SH-SY5Y (cell line): ENCODE measurements around the gene OAS3.

Experiments used
- GATA2 ChIP-seq: IDR thresholded peaks from 2 replicates; pipeline ENCODE4 v1.6.1; 2011; ENCODE audit warnings: mild to moderate bottlenecking, low read depth, low read length
- GATA3 ChIP-seq: IDR thresholded peaks from 2 replicates; pipeline ENCODE4 v1.6.1; 2011; ENCODE audit warnings: low read depth, mild to moderate bottlenecking, low read length, moderate library complexity

OAS3 gene

DNA sequence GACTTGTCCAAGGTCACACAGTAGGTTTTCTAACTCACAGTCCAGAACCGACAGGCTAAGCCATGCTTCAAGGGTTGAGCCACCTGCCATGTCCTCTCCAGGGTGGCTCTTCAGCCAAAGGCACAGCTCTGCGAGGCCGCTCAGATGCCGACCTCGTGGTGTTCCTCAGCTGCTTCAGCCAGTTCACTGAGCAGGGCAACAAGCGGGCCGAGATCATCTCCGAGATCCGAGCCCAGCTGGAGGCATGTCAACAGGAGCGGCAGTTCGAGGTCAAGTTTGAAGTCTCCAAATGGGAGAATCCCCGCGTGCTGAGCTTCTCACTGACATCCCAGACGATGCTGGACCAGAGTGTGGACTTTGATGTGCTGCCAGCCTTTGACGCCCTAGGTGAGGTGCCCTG is 27.4 kb downstream of the OAS3 start:
- TF ChIP-seq GATA2 (no peak), GATA3 (no peak)

DNA sequence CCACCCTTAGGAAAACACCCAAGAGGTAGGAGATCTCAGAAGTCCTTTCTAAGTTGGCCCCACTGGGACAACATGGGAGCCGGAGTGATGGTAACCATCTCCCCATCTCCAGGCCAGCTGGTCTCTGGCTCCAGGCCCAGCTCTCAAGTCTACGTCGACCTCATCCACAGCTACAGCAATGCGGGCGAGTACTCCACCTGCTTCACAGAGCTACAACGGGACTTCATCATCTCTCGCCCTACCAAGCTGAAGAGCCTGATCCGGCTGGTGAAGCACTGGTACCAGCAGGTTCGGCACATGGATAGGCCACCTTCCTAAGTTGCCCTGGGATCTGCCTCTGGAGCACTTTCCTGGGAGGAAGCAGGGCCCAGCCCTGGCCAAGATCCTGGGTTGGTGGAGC is 29.0 kb downstream of the OAS3 start:
- TF ChIP-seq GATA2 (no peak), GATA3 (no peak)

DNA sequence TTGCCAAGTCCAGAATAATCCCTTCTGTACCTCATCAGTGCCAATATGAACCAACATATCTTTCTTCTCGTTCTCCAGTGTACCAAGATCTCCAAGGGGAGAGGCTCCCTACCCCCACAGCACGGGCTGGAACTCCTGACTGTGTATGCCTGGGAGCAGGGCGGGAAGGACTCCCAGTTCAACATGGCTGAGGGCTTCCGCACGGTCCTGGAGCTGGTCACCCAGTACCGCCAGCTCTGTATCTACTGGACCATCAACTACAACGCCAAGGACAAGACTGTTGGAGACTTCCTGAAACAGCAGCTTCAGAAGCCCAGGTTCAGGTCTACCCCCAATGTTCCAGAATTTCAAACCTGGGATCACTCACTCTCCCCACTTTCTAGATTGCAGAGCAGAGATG is 29.6 kb downstream of the OAS3 start:
- TF ChIP-seq GATA3: no peak
- TF ChIP-seq GATA2: no peak

DNA sequence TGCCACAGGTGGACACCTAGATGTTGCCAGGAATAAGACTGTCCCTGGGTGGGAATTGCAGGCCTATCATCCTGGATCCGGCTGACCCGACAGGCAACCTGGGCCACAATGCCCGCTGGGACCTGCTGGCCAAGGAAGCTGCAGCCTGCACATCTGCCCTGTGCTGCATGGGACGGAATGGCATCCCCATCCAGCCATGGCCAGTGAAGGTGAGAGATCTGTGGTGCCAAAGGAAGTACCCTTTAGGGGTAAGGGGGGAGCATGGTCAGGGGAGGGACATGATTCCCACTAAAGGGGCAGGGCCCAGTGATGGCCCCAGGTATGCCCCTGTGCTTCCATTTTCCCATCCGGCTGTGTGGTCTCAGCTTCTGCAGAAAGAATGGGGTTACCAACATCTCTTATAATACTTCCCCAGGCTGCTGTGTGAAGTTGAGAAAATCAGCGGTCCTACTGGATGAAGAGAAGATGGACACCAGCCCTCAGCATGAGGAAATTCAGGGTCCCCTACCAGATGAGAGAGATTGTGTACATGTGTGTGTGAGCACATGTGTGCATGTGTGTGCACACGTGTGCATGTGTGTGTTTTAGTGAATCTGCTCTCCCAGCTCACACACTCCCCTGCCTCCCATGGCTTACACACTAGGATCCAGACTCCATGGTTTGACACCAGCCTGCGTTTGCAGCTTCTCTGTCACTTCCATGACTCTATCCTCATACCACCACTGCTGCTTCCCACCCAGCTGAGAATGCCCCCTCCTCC is 31.5 kb downstream of the OAS3 start:
- TF ChIP-seq GATA2 (no peak), GATA3 (no peak)

DNA sequence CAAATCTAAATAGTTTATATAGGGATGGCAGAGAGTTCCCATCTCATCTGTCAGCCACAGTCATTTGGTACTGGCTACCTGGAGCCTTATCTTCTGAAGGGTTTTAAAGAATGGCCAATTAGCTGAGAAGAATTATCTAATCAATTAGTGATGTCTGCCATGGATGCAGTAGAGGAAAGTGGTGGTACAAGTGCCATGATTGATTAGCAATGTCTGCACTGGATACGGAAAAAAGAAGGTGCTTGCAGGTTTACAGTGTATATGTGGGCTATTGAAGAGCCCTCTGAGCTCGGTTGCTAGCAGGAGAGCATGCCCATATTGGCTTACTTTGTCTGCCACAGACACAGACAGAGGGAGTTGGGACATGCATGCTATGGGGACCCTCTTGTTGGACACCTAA is 32.1 kb downstream of the OAS3 start:
- TF ChIP-seq GATA2: no peak
- no peak for TF ChIP-seq GATA3

DNA sequence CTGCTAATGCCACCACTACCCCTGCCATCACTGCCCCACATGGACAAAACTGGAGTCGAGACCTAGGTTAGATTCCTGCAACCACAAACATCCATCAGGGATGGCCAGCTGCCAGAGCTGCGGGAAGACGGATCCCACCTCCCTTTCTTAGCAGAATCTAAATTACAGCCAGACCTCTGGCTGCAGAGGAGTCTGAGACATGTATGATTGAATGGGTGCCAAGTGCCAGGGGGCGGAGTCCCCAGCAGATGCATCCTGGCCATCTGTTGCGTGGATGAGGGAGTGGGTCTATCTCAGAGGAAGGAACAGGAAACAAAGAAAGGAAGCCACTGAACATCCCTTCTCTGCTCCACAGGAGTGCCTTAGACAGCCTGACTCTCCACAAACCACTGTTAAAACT is 33.0 kb downstream of the OAS3 start:
- TF ChIP-seq GATA2 (no peak), GATA3 (no peak)

DNA sequence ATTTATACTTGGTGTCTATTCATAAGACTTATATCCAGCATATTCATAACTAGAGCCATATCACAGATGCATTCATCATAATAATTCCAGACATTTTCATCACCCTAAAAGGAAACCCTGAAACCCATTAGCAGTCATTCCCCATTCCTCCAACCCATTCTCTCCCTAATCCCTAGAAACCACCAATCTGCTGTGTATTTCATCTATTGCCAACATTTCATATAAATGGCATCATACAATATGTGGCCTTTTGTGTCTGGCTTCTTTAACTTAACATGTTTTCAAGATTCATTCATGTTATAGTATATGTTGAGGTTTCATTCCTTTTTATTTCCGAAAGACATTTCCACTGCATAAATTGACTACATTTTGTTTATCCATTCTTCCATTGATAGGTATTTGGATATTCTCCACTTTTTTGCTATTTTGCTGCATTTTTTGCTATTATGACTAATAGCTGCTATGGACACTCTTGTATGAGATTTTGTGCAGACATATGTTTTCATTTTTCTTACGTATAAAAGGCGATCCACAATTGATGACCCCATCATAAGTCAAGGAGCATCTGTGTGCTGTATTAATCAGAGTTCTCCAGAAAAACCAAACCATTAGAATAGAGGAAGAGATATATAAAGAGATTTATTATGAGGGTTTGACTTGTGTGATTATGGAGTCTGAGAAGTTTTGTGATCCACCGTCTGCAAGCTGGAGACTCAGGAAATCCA is 34.9 kb downstream of the OAS3 start:
- TF ChIP-seq GATA2: no peak
- no peak for TF ChIP-seq GATA3

DNA sequence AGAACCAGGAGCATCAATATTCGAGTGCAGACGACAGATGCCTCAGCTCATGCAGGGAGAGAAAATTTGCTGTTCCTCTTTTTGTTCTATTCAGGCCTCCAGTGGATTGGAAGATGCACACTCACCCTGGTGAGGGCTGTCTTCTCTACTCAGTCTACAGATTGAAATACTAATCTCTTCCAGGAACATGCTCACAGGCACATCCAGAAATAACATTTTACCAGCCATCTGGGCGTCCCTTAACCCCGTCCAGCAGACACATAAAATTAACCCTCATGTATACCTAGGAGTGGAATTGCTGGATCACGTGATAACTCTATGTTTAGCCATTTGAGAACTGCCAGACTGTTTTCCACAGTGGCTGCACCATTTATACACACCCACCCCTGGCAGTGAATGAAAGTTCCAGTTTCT is 35.6 kb downstream of the OAS3 start:
- TF ChIP-seq GATA3: no peak
- TF ChIP-seq GATA2: no peak

DNA sequence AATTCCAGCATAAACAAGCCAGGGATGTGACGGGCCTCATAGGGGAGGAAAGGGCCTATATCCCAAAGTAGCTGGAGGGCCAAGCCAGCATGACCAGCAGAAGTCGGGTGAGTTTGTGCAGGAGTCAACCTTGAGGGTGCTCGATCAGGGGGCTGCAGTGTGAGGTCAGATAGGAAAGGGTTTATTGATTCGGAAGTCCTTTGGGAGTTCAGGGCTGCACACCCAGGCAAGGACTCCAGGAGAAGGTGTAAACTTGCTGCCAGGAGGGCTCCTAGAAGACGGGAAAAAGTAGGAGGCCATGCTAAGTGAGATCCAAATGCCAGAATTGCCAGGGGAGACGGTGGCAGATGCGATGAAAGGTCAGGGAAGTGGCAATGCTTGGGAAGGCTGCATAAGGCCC is 36.6 kb downstream of the OAS3 start:
- TF ChIP-seq GATA3 (no peak), GATA2 (no peak)

DNA sequence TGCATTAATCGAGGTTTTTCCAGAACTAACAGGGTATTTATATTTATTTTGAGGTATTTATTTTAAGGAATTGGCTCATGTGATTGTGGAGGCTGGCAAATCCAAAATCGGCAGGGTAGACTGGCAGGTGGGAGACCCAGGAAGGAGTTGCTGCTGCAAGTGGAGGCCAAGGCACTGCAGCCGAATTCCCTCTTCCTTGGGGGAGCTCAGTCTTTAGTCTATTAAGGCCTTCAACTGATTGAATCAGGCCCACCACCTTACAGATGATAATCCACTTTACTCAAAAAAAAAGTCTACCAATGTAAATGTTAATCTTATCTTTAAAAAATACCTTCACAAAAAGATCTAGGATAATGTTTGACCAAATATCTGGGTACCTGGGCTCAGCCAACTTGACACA is 38.9 kb downstream of the OAS3 start:
- no peak for TF ChIP-seq GATA3

DNA sequence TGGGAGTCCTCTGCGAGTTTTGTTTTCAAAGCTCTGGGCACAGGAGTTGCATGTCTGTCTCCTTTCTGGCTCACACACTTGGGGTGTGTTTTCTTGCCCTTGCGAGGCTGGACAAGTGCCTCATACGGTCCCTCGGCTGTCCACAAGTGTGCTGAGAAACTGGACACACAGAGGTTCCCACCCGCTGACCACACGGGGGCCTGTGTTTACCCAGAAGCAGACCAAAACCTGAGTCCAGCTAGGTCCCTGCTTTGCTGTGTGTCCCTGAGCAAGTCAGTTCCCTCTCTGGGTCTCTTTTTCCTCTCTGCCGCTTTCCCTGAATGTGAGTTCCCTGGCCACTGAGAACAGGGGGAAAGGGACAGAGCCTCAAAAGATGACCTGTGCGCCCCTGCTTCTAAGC is 39.4 kb downstream of the OAS3 start:
- TF ChIP-seq GATA3: no peak
- no peak for TF ChIP-seq GATA2

DNA sequence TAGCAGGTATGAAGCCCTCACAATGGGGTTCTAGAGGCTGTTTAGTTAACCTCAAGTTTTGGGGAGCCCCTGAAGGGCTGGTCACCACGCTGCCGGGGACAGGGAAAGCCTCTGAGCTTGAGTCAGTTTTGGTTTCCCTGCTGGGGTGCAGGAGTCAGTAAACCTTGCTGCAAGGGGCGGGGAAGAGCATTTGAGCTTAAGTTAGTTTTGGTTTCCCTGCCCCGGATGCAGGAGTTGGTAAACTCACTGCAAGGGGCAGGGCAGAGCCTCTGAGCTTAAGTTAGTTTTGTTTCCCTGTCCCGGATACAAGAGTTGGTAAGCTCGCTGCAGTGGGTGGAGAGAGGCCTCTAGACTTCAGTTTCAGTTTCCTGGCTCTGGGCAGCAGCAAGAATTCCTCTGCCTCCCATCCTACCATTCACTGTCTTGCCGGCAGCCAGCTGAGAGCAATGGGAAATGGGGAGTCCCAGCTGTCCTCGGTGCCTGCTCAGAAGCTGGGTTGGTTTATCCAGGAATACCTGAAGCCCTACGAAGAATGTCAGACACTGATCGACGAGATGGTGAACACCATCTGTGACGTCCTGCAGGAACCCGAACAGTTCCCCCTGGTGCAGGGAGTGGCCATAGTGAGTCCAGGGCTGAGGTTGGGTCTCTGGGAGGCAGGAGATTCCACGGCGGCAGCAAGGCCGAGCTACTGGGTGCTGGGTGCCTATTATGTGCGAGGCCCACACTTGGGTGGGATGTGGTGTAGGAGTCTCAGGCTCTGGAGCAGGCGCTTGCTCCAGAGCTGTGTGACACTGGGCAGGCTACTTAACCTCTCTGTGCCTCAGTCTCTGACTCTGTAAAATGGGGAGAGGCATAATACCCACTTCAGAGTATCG is 40.1 kb downstream of the OAS3 start, which contains the start of gene OAS2:
Gene OAS2 (plus strand): TSS at position 357 of the 878 bp plus-strand sequence. CDS start 90 bp downstream, at position 447.
- TF ChIP-seq GATA2 (no peak), GATA3 (no peak)

DNA sequence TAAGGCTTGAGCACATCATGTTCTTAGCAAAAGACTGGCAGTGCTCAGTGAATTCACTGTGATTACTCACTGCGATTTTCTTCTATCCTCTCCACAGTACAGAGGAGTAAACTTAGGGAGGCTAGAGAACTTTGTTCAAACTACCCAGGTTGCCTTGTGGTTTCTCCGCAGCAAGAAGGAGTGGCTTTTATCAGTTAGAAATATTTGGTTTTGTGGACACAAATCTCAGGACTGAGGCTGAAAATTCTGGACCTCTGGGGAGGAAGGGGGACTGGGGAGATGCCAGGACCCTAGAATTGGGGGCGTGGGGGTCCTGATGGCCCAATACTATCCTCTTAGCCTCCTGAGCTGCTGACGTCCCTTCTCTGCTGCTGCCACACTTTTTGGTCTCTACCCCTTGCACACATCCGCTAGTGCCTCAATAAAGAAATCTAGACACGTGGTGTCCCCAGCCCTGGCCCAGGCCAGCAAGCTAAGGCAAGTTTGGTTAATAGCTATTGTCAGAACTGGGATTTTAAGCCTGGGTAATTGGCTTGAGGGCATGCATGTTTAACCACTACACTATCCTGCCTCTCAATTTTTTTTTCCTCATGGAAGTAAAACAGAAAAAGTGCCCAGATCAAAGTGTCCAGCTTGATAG is 40.9 kb downstream of the OAS3 start:
- no peak for TF ChIP-seq GATA2
- no peak for TF ChIP-seq GATA3

DNA sequence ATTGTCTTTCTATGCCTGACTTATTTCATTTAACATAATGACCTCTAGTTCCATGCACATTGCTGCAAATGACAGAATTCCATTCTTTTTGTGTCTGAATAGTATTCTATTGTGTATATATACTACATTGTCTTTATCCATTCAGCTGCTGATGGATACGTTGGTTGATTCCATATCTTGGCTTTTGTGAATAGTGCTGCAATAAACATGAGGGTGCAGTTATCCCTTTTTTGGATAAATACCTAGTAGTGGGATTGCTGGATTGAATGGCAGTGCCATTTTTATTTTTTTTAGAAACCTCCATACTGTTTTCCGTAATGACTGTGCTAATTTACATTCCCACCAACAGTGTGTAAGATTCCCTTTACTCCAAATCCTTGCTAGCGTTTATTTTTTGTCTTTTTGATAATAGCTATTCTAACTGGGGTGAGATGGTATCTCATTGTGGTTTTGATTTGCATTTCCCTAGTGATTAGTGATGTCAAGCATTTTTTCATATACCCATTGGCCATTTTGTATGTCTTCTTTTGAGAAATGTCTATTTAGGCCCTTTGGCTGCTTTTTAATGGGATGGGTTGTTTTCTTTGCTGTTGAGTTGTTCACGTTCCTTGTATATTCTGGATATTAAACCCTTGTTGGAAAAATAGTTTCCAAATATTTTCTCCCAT is 42.4 kb downstream of the OAS3 start:
- TF ChIP-seq GATA2 (no peak), GATA3 (no peak)
